ENCODE results near the gene PDCL3.

DNA sequence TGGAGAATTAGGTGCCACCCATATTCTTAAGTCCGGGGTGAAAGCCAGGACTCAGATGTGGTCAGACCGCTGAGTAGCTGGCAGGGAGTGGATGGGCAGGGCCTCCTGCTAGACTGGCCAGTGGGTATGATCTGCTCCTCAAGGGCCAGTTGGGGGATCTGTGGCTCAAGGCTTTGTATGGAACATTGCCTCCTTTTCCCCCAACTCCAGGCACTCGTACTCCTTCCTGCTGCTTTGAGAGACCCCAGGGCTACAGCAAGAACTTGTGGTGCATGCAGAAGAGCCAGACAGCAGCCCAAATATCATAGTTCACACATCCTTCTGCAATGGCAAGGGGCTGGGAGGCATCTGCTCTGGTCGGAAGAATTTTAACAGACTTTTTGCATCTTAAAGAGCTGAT, 61.7 kb downstream of the PDCL3 start:
- TF ChIP-seq CTCF (IDR thresholded peaks at IDR 0.05) (no peak), POLR2A (IDR thresholded peaks at IDR 0.05) (no peak)
